Measurements from ENCODE around the gene MAP3K14. TPM values are rescaled to one million over a fixed set of nuclear protein-coding genes. Genes with fewer than 3 reads are reported as not detected.

Gene MAP3K14
- total RNA-seq, 1 experiment from 2014 or later, result 16.4 TPM

- Histone ChIP-seq H3K79me2 (ENCODE audit: insufficient read depth, low read length) (peaks cover 44% of the 10 kb centered on the region), H3K4me1 (ENCODE audit: control insufficient read depth in 1 of 2, insufficient read depth in 2 of 2, low read length in 2 of 2) (peaks cover 81 to 89% of the 10 kb centered on the region in 2 experiments), H2AFZ (ENCODE audit: low read depth, low read length, poor library complexity, severe bottlenecking) (no peak overlapping the region), H3K9ac (ENCODE audit: low read length) (peak overlapping the region; percentile 93), H4K20me1 (ENCODE audit: insufficient read depth) (peaks cover 14% of the 10 kb centered on the region; the same call in 1 of the 2 replicates), H3K27ac (ENCODE audit: low read depth, low read length) (peak overlapping the region; percentile 88), H3K27me3 (ENCODE audit: insufficient read depth, low read length) (no peaks in the 10 kb centered on the region), H3K4me3 (replicated peaks in 1 of 2; ENCODE audit: low read depth in 1 of 2, low read length in 2 of 2) (peak overlapping the region; percentile 55 to 96), H3K4me2 (ENCODE audit: low read length) (peak overlapping the region; percentile 97), H3K36me3 (ENCODE audit: control insufficient read depth in 1 of 2, insufficient read depth in 2 of 2, low read length in 2 of 2) (peaks cover 0 to 15% of the 10 kb centered on the region in 2 experiments; a peak in 2 of 4 replicates), H3K9me2 (ENCODE audit: insufficient read depth) (no peaks in the 10 kb centered on the region), H3K9me3 (ENCODE audit: control insufficient read depth in 1 of 2, insufficient read depth in 1 of 2, low read depth in 1 of 2, low read length in 2 of 2) (no peaks in the 10 kb centered on the region)
- DNase-seq (ENCODE audit: low read depth, low spot score) (peak; percentile 100), ATAC-seq (peak; percentile 78)
- ChIA-PET CTCF (interaction anchor here (0.6 to 1.6 kb wide), 4 partner anchors 40 to 182 kb away, joined by 3 to 9 read pairs (median 4); partner anchors contain the start of gene ACBD4), RAD21 (ENCODE audit: low non-redundant PET in 1 of 2, low total read pairs in 2 of 2, uncharacterized antibody in 2 of 2, unreplicated experiment in 2 of 2) (interaction anchor here (0.6 to 1.2 kb wide), 3 partner anchors 40 to 140 kb away, joined by 3 to 6 read pairs (median 4); no protein-coding TSS in a partner anchor), POLR2A (interaction anchor here (0.9 to 2.0 kb wide), 7 partner anchors 9 to 108 kb away, joined by 3 to 11 read pairs (median 4); no protein-coding TSS in a partner anchor)
- intact Hi-C loops (cut with micrococcal nuclease), result loop anchor here (1.0 to 2.0 kb wide), 2 partner anchors 41 to 54 kb away; no protein-coding TSS in a partner anchor
- no TSS peak for BruUV-seq (replicated peaks)
- TF ChIP-seq SRF (IDR thresholded peaks at IDR 0.05; ENCODE audit: low read depth) (peak; percentile 100), EZH2 (IDR thresholded peaks at IDR 0.05) (no peak), CBX3 (IDR thresholded peaks at IDR 0.05; ENCODE audit: low read depth) (no peak), ZNF274 (IDR thresholded peaks at IDR 0.05; ENCODE audit: low read depth, low read length) (no peak), RAD21 (IDR thresholded peaks at IDR 0.05; ENCODE audit: low read depth) (no peak), ELF1 (IDR thresholded peaks at IDR 0.05; ENCODE audit: borderline replicate concordance, low read depth) (no peak), ZFX (IDR thresholded peaks at IDR 0.05) (no peak), FOSL1 (IDR thresholded peaks at IDR 0.05; ENCODE audit: low read depth) (no peak), CEBPB (IDR thresholded peaks at IDR 0.05; ENCODE audit: low read depth) (no peak), POLR2A (IDR thresholded peaks at IDR 0.05; ENCODE audit: borderline replicate concordance, extremely low read depth, insufficient read depth, insufficient read length) (peak; percentile 25), REST (IDR thresholded peaks at IDR 0.05; ENCODE audit: low read depth) (no peak), ZBTB33 (IDR thresholded peaks at IDR 0.05; ENCODE audit: extremely low read depth, insufficient replicate concordance, low read length) (no peak), JUND (IDR thresholded peaks at IDR 0.05) (no peak), YY1 (IDR thresholded peaks at IDR 0.05; ENCODE audit: extremely low read depth, insufficient replicate concordance, low read depth, low read length) (no peak), SP1 (IDR thresholded peaks at IDR 0.05; ENCODE audit: low read depth) (peak; percentile 93), TCF7L2 (IDR thresholded peaks at IDR 0.05; ENCODE audit: borderline replicate concordance, extremely low read depth, insufficient read depth, insufficient read length) (peak; percentile 18), SIN3A (IDR thresholded peaks at IDR 0.05; ENCODE audit: low read depth) (no peak), MAX (IDR thresholded peaks at IDR 0.05) (peak; percentile 82), CTCF (IDR thresholded peaks at IDR 0.05 in 2 of 3, conservative IDR thresholded peaks at IDR 0.05 in 1 of 3; ENCODE audit: borderline replicate concordance in 1 of 3, insufficient read depth in 1 of 3, low read depth in 2 of 3, low read length in 2 of 3) (no peak)
Measured at GRCh38 chr17:45317111-45317928, 500 bp upstream of the MAP3K14 start.

All from HCT116 (cell line).